CD4-positive, alpha-beta memory T cell (primary cell): ENCODE results near the gene ECT2L. TPM values are rescaled to one million over a fixed set of nuclear protein-coding genes. Genes with fewer than 3 reads are reported as not detected.

Experiments
- CTCF ChIA-PET: fragments of 350-600 bp; sonication (Branson Sonifier 250); formaldehyde crosslinking; loops from one replicate; lab custom pipeline; 2021; ENCODE audit warnings: inconsistent platforms; ENCODE audit not compliant: partially characterized antibody; lab: Charles Lee
- POLR2A ChIA-PET: fragments of 350-600 bp; sonication (Branson Sonifier 250); formaldehyde crosslinking; loops from one replicate; lab custom pipeline; 2021; ENCODE audit not compliant: partially characterized antibody; lab: Charles Lee
- DNase-seq, 5 donors: peaks; one replicate each; pipeline versions ENCODE4 v3.0.0 to v3.0.0-alpha.2; 2020 to 2022; ENCODE audit warnings: mixed read lengths in 1 of 5
- H3K27ac ChIP-seq: one replicate; pipeline ENCODE4 v1.7.0; 2013; ENCODE audit warnings: low read depth, low read length
- H3K27me3 ChIP-seq: 2 replicates; pipeline ENCODE4 v1.7.0; 2013; ENCODE audit warnings: mild to moderate bottlenecking, low read length, moderate library complexity; ENCODE audit not compliant: insufficient read depth
- H3K36me3 ChIP-seq: 2 replicates; pipeline ENCODE4 v1.7.0; 2013; ENCODE audit warnings: mild to moderate bottlenecking, low read length, moderate library complexity; ENCODE audit not compliant: insufficient read depth
- H3K4me1 ChIP-seq: 2 replicates; pipeline ENCODE4 v1.7.0; 2013; ENCODE audit warnings: mild to moderate bottlenecking, low read length, moderate library complexity; ENCODE audit not compliant: insufficient read depth
- H3K4me3 ChIP-seq, 2 donors: one replicate each; pipeline ENCODE4 v1.7.0; 2013; ENCODE audit warnings: low read length in 2 of 2, mild to moderate bottlenecking in 1 of 2
- H3K9me3 ChIP-seq, 2 donors: one replicate each; pipeline ENCODE4 v1.7.0; 2013; ENCODE audit warnings: low read length in 2 of 2, control low read depth in 1 of 2; ENCODE audit not compliant: control insufficient read depth in 1 of 2
- H3K27ac Mint-ChIP-seq, 7 donors: one replicate each; pipeline ENCODE4 v1.8.0; 2020 to 2021; ENCODE audit warnings: mixed read lengths in 7 of 7, mild to moderate bottlenecking in 6 of 7, inconsistent platforms in 3 of 7, moderate library complexity in 3 of 7
- H3K27me3 Mint-ChIP-seq, 2 donors: one replicate each; pipeline ENCODE4 v1.8.0; 2020 to 2021; ENCODE audit warnings: mixed read lengths in 2 of 2
- H3K36me3 Mint-ChIP-seq, 2 donors: one replicate each; pipeline ENCODE4 v1.8.0; 2020 to 2021; ENCODE audit warnings: mixed read lengths in 2 of 2, inconsistent platforms in 1 of 2, mild to moderate bottlenecking in 1 of 2
- H3K4me1 Mint-ChIP-seq, 4 donors: one replicate each; pipeline ENCODE4 v1.8.0; 2020 to 2021; ENCODE audit warnings: mixed read lengths in 4 of 4, mild to moderate bottlenecking in 1 of 4
- H3K4me3 Mint-ChIP-seq, 8 donors: one replicate each; pipeline ENCODE4 v1.8.0; 2020 to 2021; ENCODE audit warnings: mixed read lengths in 8 of 8, mild to moderate bottlenecking in 7 of 8, moderate library complexity in 6 of 8, inconsistent platforms in 3 of 8
- H3K9me3 Mint-ChIP-seq, 8 donors: one replicate each; pipeline ENCODE4 v1.8.0; 2020 to 2021; ENCODE audit warnings: mixed read lengths in 8 of 8, mild to moderate bottlenecking in 5 of 8, inconsistent platforms in 3 of 8, moderate library complexity in 1 of 8
- intact Hi-C: fragments of 100-400 bp; cut with micrococcal nuclease; formaldehyde crosslinking; loops from one replicate; pipeline ENCODE4 v1.15.1; 2023
- polyA plus RNA-seq, 2 donors: library from polyadenylated mRNA; unstranded; fragments of 300-500 nt; fragmentation: Illumina TruSeq; gene quantifications; one replicate each; pipeline ENCODE4 v1.2.3, GENCODE V29; 2021
- total RNA-seq, 2 experiments: library from RNA; stranded (reverse); gene quantifications; one replicate each; pipeline ENCODE4 v1.2.3, GENCODE V29; 2021

Gene ECT2L
- total and polyA plus RNA-seq, 4 experiments from 2014 or later = 0.13 TPM; not detected in 3

DNA sequence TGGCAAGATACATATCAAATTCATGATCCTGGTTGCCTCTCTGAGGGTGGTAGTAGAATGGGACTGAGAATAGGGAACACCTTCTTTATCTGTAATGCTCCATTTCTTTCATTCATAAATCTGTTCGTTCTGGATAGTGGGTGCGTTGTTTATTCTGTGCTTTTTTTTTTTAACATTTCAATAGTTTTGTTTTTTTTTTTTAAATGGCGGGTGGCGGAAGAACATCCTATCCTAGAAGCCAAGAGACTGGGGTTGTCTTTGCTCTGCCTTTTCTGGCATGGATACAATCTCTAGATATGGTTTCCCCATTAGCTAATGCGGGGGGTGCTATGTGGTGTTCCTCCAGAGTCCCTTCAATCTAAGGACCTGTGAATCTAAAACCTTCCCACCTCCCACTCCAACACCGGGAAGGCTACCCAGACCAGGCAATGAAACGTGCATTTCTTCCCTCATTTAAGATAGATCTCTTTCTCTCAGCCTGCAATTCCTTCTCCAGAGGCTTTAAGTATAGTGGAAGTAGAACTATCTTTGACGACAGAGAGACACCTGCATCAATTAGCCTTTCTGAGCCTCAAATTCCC lies 23.2 kb upstream of the ECT2L start:
- no peaks in the 10 kb centered on the region for H3K9me3 Mint-ChIP-seq
- peaks cover 9 to 22% of the 10 kb centered on the region in 2 donors for H3K36me3 Mint-ChIP-seq

DNA sequence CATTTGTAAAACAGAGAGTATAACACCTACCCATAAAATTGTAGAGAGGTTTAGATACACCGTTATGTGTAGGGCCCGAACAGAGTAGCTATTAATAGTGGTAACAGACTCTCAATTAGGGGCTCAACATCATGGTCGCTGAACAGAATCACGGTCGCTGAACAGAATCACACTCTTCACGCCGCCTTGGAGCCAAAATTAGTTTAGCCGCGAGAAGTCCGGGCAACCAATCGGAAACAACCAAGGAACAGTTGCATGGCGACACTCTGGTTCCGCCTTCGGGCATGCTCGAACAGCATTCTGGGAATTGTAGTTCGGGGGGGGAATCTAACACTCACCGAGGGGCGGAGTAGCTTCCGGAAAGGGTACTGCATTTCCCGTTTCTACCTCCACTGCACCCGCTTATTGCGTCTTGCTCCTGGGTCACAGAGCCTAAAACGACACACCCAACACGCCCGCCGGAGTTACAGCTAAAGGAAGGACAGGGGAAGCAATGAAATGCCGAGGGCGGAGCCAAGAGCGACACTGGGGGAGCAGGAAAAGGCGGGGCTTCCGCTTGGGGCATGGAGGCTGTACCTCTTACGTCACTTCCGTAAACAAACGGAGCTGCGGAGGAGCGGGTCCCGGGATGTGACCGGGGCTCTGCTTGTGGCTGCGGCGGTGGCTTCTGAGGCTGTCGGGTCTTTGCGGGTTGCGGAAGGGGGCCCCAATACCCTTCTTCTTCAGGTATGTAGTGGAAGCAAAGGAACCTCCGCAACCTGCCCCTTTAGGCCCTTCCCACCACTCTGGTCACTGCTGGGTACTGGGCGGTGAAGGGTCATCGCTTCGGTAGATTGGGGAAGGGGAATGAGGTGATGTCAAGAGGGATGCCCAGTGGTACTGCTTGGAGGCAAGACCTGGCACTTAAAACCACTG lies 22.5 kb upstream of the ECT2L start, which contains the start of gene CCDC28A:
TSS of gene CCDC28A (plus strand) at position 593 of the 915 bp plus-strand sequence. CDS start 2,352 bp downstream, outside the sequence.
- peak within 1 kb of the TSS; percentile 91 to 100 (median 99) for H3K4me3 Mint-ChIP-seq
- peak; percentile 96 to 98 (median 97) for DNase-seq
- no peaks in the 10 kb centered on the region for H3K9me3 Mint-ChIP-seq
- peaks cover 0 to 3% of the 10 kb centered on the region in 2 donors for H3K27me3 Mint-ChIP-seq
- H3K4me1 Mint-ChIP-seq = peaks cover 12 to 46% (median 26%) of the 10 kb centered on the region in 4 donors
- peak within 1 kb of the TSS; percentile 97 to 100 (median 100) for H3K27ac Mint-ChIP-seq
- Histone ChIP-seq H3K4me3 (peak within 1 kb of the TSS; percentile 72 to 99), H3K4me1 (peaks cover 18% of the 10 kb centered on the region), H3K27ac (peak within 1 kb of the TSS; percentile 90), H3K9me3 (no peaks in the 10 kb centered on the region), H3K36me3 (no peaks in the 10 kb centered on the region), H3K27me3 (no peaks in the 10 kb centered on the region)
- CTCF ChIA-PET = interaction anchor here (1.0 to 1.5 kb wide), 4 partner anchors 9 to 596 kb away, joined by 3 to 4 read pairs (median 4); no protein-coding TSS in a partner anchor
- intact Hi-C loops = loop anchor here (1.0 to 10.0 kb wide), 11 partner anchors 215 to 769 kb away; partner anchors contain the start of genes ABRACL, CITED2, HEBP2 and HECA
- peaks cover 14 to 30% of the 10 kb centered on the region in 2 donors for H3K36me3 Mint-ChIP-seq
- POLR2A ChIA-PET = interaction anchor here (0.7 to 3.4 kb wide), 14 partner anchors 10 to 601 kb away, joined by 3 to 36 read pairs (median 3); partner anchors contain the start of genes CITED2, HEBP2 and TXLNB

More for the DNA sequence above, 23.2 kb upstream of the ECT2L start:
- Mint-ChIP-seq H3K4me3 (peak overlapping the region; percentile 91 to 100 (median 99)), H3K27me3 (peaks cover 0 to 3% of the 10 kb centered on the region in 2 donors), H3K27ac (peak overlapping the region; percentile 97 to 100 (median 100)), H3K4me1 (peaks cover 7 to 43% (median 24%) of the 10 kb centered on the region in 4 donors)
- Histone ChIP-seq H3K36me3 (no peaks in the 10 kb centered on the region), H3K4me1 (peaks cover 18% of the 10 kb centered on the region), H3K4me3 (peak overlapping the region; percentile 72 to 99), H3K27ac (peak overlapping the region; percentile 90), H3K9me3 (no peaks in the 10 kb centered on the region), H3K27me3 (no peaks in the 10 kb centered on the region)
- peak in 1 of 5 donors; percentile 33 for DNase-seq
- intact Hi-C loops = loop anchor here (1.0 to 10.0 kb wide), 11 partner anchors 216 to 768 kb away; partner anchors contain the start of genes ABRACL, CITED2, HEBP2 and HECA
- POLR2A ChIA-PET = interaction anchor here (0.7 to 3.4 kb wide), 11 partner anchors 10 to 602 kb away, joined by 3 to 36 read pairs (median 3); partner anchors contain the start of genes CITED2, HEBP2 and TXLNB
- CTCF ChIA-PET = interaction anchor here (0.6 to 2.7 kb wide), 8 partner anchors 9 to 1105 kb away, joined by 3 to 9 read pairs (median 4); no protein-coding TSS in a partner anchor

- H3K9me3 Mint-ChIP-seq = no peaks in the 10 kb centered on the region
- no peak for DNase-seq
- peaks cover 18% of the 10 kb centered on the region for H3K4me1 ChIP-seq
- POLR2A ChIA-PET = interaction anchor here (1.5 to 3.4 kb wide), 3 partner anchors 82 to 600 kb away, joined by 3 to 36 read pairs (median 5); partner anchors contain the start of gene CITED2
- no peaks in the 10 kb centered on the region for H3K27me3 ChIP-seq
- H3K27ac Mint-ChIP-seq = peak overlapping the region; percentile 97 to 100 (median 100)
- no peaks in the 10 kb centered on the region for H3K9me3 ChIP-seq
- intact Hi-C loops = loop anchor here (5.0 to 10.0 kb wide), 4 partner anchors 338 to 770 kb away; partner anchors contain the start of genes HECA and PERP
- peak overlapping the region; percentile 90 for H3K27ac ChIP-seq
- peaks cover 0 to 3% of the 10 kb centered on the region in 2 donors for H3K27me3 Mint-ChIP-seq
- H3K36me3 Mint-ChIP-seq = peaks cover 20 to 37% of the 10 kb centered on the region in 2 donors
- peak overlapping the region; percentile 91 to 100 (median 99) for H3K4me3 Mint-ChIP-seq
- H3K4me3 ChIP-seq = peak overlapping the region; percentile 72 to 99
- no peaks in the 10 kb centered on the region for H3K36me3 ChIP-seq
- CTCF ChIA-PET = no interaction called here
- H3K4me1 Mint-ChIP-seq = peaks cover 13 to 51% (median 27%) of the 10 kb centered on the region in 4 donors
Measured at GRCh38 chr6:138774370-138774769, 21.5 kb upstream of the ECT2L start.

DNA sequence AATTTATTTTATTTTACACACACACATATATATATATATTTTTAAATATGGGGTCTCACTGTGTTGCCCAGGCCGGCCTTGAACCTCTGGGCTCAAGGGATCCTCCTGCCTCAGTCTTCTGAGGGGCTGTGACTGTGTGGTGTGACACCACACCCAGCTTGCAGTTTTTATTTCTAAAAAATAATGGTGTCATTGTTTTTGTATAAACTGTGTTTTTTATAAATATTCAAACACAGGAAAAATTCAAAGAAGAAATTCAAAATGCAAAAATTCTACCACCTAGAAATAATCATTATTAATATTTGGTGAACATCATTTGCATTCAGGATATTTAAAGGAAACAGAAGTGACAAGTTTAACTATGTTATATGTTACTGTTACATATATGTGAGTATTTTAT lies 19.2 kb upstream of the ECT2L start:
- Histone ChIP-seq H3K4me3 (no peak overlapping the region), H3K4me1 (peaks cover 18% of the 10 kb centered on the region), H3K36me3 (peaks cover 7% of the 10 kb centered on the region), H3K27ac (no peak overlapping the region), H3K9me3 (no peaks in the 10 kb centered on the region), H3K27me3 (no peaks in the 10 kb centered on the region)
- ChIA-PET POLR2A (no interaction called here), CTCF (interaction anchor here (1.3 to 2.1 kb wide), 2 partner anchors 11 to 188 kb away, joined by 3 to 9 read pairs; no protein-coding TSS in a partner anchor)
- H3K4me1 Mint-ChIP-seq = peaks cover 13 to 51% (median 27%) of the 10 kb centered on the region in 4 donors
- intact Hi-C loops = loop anchor here (10.0 kb wide), 1 partner anchor 772 kb away; no protein-coding TSS in a partner anchor
- H3K27ac Mint-ChIP-seq = no peak overlapping the region
- DNase-seq = no peak
- no peaks in the 10 kb centered on the region for H3K9me3 Mint-ChIP-seq
- peaks cover 0 to 3% of the 10 kb centered on the region in 2 donors for H3K27me3 Mint-ChIP-seq
- H3K4me3 Mint-ChIP-seq = no peak overlapping the region
- H3K36me3 Mint-ChIP-seq = peaks cover 28 to 49% of the 10 kb centered on the region in 2 donors

GRCh38 chr6:138778331-138778730 lies 17.6 kb upstream of the ECT2L start:
- H3K9me3 Mint-ChIP-seq = no peaks in the 10 kb centered on the region
- Histone ChIP-seq H3K27ac (no peak overlapping the region), H3K27me3 (no peaks in the 10 kb centered on the region), H3K9me3 (no peaks in the 10 kb centered on the region), H3K4me1 (peaks cover 11% of the 10 kb centered on the region), H3K4me3 (no peak overlapping the region), H3K36me3 (peaks cover 15% of the 10 kb centered on the region)
- DNase-seq = no peak
- peaks cover 0 to 3% of the 10 kb centered on the region in 2 donors for H3K27me3 Mint-ChIP-seq
- CTCF ChIA-PET = no interaction called here
- peaks cover 37 to 57% of the 10 kb centered on the region in 2 donors for H3K36me3 Mint-ChIP-seq
- H3K4me3 Mint-ChIP-seq = no peak overlapping the region
- intact Hi-C loops = loop anchor here (10.0 kb wide), 1 partner anchor 774 kb away; no protein-coding TSS in a partner anchor
- no peak overlapping the region for H3K27ac Mint-ChIP-seq
- H3K4me1 Mint-ChIP-seq = peaks cover 12 to 34% (median 22%) of the 10 kb centered on the region in 4 donors
- POLR2A ChIA-PET = interaction anchor here (0.7 kb wide), 1 partner anchor 184 kb away, joined by 3 read pairs; no protein-coding TSS in a partner anchor

DNA sequence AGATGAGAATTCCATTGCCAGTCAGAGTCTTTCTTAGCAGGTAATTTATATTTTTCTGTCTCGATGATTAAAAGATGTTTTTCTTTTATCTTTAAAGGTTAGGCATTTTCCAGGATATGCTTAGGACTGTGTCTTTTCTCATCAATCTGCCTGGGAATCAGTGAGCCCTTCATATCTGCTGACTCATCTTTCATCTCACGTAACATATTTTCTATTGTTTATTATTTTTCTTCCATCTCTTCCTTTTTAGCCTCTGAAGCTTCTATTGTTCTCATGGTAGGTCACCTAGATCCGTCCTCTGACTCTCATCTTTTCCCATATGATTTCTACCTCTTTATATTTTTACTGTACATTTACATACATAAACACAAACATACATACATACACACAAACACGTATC lies 13.6 kb upstream of the ECT2L start:
- Histone ChIP-seq H3K36me3 (peaks cover 25% of the 10 kb centered on the region), H3K27ac (no peak overlapping the region), H3K4me1 (peaks cover 4% of the 10 kb centered on the region), H3K9me3 (no peaks in the 10 kb centered on the region), H3K27me3 (no peaks in the 10 kb centered on the region), H3K4me3 (no peak overlapping the region)
- DNase-seq = no peak
- intact Hi-C loops = no loop called here
- ChIA-PET POLR2A (no interaction called here), CTCF (no interaction called here)
- Mint-ChIP-seq H3K4me1 (peaks cover 7 to 15% (median 11%) of the 10 kb centered on the region in 4 donors), H3K4me3 (no peak overlapping the region), H3K27me3 (no peaks in the 10 kb centered on the region), H3K27ac (peak overlapping the region in 1 of 7 donors; percentile 3), H3K9me3 (no peaks in the 10 kb centered on the region), H3K36me3 (peaks cover 34 to 60% of the 10 kb centered on the region in 2 donors)
